BJ (cell line): ENCODE measurements around the gene EEA1. TPM values are rescaled to one million over a fixed set of nuclear protein-coding genes. Genes with fewer than 3 reads are reported as not detected.
A peak's percentile ranks its signal among the peaks of the same experiment; 100 is the strongest.

Experiments used
- CTCF ChIA-PET: fragments of 350-600 bp; formaldehyde crosslinking; extraction: SDS; loops from one replicate; lab custom pipeline; 2021; ENCODE audit warnings: antibody characterized with exemption, inconsistent platforms; lab: Yijun Ruan, JAX
- POLR2A ChIA-PET: fragments of 300-600 bp; sonication (Branson Sonifier 250); formaldehyde crosslinking; extraction: SDS; loops from one replicate; lab custom pipeline; 2021; ENCODE audit warnings: antibody characterized with exemption; lab: Charles Lee
- DNase-seq: peaks from one replicate; pipeline ENCODE4 v3.0.0-alpha.2; 2011; ENCODE audit warnings: low read depth
- H3K27me3 ChIP-seq: 2 replicates; pipeline ENCODE4 v1.6.0; 2011; ENCODE audit warnings: low read length; ENCODE audit not compliant: control insufficient read depth, insufficient read depth
- H3K36me3 ChIP-seq: 2 replicates; pipeline ENCODE4 v1.5.1; 2011; ENCODE audit warnings: low read length; ENCODE audit not compliant: control insufficient read depth, insufficient read depth
- H3K4me3 ChIP-seq: 2 replicates; pipeline ENCODE4 v1.5.1; 2011; ENCODE audit warnings: low read depth, mild to moderate bottlenecking, control low read depth, low read length
- polyA plus RNA-seq: library from polyadenylated mRNA; depleted of rRNA; stranded (reverse); fragments of >200 nt; gene quantifications from 2 replicates; pipeline ENCODE4 v1.2.3, GENCODE V29; 2011
- TF ChIP-seq, protein P1 (sequence below): IDR thresholded peaks from 2 replicates; pipeline ENCODE4 v1.5.1; 2011; ENCODE audit warnings: low read depth, mild to moderate bottlenecking, control low read depth, inconsistent platforms, low read length, moderate library complexity; ENCODE audit not compliant: insufficient read depth

The EEA1 gene
- polyA plus RNA-seq, 1 experiment = 4.9 TPM

- 0 out of 2 replicates have a peak, but pooled peaks cover 2% of the 10 kb centered on the region for H3K36me3 ChIP-seq
- TF ChIP-seq, protein P1, sequence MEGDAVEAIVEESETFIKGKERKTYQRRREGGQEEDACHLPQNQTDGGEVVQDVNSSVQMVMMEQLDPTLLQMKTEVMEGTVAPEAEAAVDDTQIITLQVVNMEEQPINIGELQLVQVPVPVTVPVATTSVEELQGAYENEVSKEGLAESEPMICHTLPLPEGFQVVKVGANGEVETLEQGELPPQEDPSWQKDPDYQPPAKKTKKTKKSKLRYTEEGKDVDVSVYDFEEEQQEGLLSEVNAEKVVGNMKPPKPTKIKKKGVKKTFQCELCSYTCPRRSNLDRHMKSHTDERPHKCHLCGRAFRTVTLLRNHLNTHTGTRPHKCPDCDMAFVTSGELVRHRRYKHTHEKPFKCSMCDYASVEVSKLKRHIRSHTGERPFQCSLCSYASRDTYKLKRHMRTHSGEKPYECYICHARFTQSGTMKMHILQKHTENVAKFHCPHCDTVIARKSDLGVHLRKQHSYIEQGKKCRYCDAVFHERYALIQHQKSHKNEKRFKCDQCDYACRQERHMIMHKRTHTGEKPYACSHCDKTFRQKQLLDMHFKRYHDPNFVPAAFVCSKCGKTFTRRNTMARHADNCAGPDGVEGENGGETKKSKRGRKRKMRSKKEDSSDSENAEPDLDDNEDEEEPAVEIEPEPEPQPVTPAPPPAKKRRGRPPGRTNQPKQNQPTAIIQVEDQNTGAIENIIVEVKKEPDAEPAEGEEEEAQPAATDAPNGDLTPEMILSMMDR = no peak
- ChIA-PET POLR2A (no interaction called here), CTCF (interaction anchor here (0.7 to 3.0 kb wide), 6 partner anchors 15 to 634 kb away, joined by 3 to 16 read pairs (median 3); no protein-coding TSS in a partner anchor)
- no peak for DNase-seq
- H3K27me3 ChIP-seq = no peaks in the 10 kb centered on the region
- no peak overlapping the region for H3K4me3 ChIP-seq
These were observed 143.5 kb downstream of the EEA1 start for GRCh38 chr12:92785563-92785950.

- H3K36me3 ChIP-seq = peaks cover 2% of the 10 kb centered on the region; the same call in 1 of the 2 replicates
These were observed 144.1 kb downstream of the EEA1 start for GRCh38 chr12:92784797-92785562.

GRCh38 chr12:92784356-92784755 lies 144.7 kb downstream of the EEA1 start:
- Histone ChIP-seq H3K27me3 (no peaks in the 10 kb centered on the region), H3K36me3 (peaks cover 2% of the 10 kb centered on the region; the same call in 1 of the 2 replicates), H3K4me3 (no peak overlapping the region)
- POLR2A ChIA-PET = no interaction called here
- TF ChIP-seq, protein P1 = no peak
- peak; percentile 75 for DNase-seq
- CTCF ChIA-PET = interaction anchor here (0.6 to 3.0 kb wide), 7 partner anchors 12 to 338 kb away, joined by 3 to 16 read pairs (median 3); no protein-coding TSS in a partner anchor

More at GRCh38 chr12:92784797-92785562, 144.1 kb downstream of the EEA1 start:
- ChIA-PET POLR2A (no interaction called here), CTCF (interaction anchor here (0.6 to 3.0 kb wide), 10 partner anchors 11 to 634 kb away, joined by 3 to 16 read pairs (median 3); no protein-coding TSS in a partner anchor)
- TF ChIP-seq, protein P1 = peak; percentile 49
- H3K27me3 ChIP-seq = no peaks in the 10 kb centered on the region
- no peak overlapping the region for H3K4me3 ChIP-seq
- no peak for DNase-seq

- ChIA-PET POLR2A (no interaction called here), CTCF (no interaction called here)
- TF ChIP-seq, protein P1 = no peak
- DNase-seq = no peak
- Histone ChIP-seq H3K4me3 (no peak overlapping the region), H3K36me3 (peaks cover 2% of the 10 kb centered on the region; the same call in 1 of the 2 replicates), H3K27me3 (no peaks in the 10 kb centered on the region)
These were observed 149.2 kb downstream of the EEA1 start for GRCh38 chr12:92779902-92780301.

DNA sequence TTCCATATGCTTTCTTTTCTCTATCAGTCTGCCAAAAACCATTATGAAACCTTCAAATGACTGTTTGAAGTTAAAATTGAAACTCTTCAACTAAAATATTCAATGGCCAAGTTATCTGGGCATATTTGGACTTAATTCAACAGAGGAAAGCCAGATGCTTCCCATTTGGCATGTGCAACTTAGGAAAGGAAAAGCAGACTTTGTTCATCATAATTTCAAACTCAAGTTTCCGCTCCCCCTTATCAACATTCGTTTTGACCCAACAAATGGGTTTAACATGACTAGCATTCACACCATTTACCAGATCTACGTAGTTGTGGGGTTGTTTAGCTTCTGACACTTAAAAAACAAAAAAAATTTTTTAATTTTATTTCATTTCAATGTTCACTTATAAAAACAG lies 150.6 kb downstream of the EEA1 start:
- POLR2A ChIA-PET = no interaction called here
- CTCF ChIA-PET = no interaction called here
- H3K27me3 ChIP-seq = no peaks in the 10 kb centered on the region
- no peak for DNase-seq
- TF ChIP-seq, protein P1 = no peak
- peaks cover 2% of the 10 kb centered on the region; the same call in 1 of the 2 replicates for H3K36me3 ChIP-seq
- H3K4me3 ChIP-seq = no peak overlapping the region
